AG04449 (cell line): ENCODE measurements around the gene NFRKB.

Source experiments
- CTCF ChIA-PET: fragments of 350-600 bp; formaldehyde crosslinking; extraction: SDS; loops from one replicate; lab custom pipeline; 2021; ENCODE audit warnings: antibody characterized with exemption; lab: Yijun Ruan, JAX
- POLR2A ChIA-PET: fragments of 400-600, 350-600 bp; formaldehyde crosslinking; extraction: SDS; loops from one replicate; lab custom pipeline; 2020; ENCODE audit warnings: antibody characterized with exemption, inconsistent platforms; lab: Yijun Ruan, JAX
- DNase-seq: peaks from one replicate; pipeline ENCODE4 v3.0.0-alpha.2; 2010; ENCODE audit warnings: low read depth, low spot score
- H3K4me3 ChIP-seq: 2 replicates; pipeline ENCODE4 v1.5.1; 2011; ENCODE audit warnings: low read depth, mild to moderate bottlenecking, control low read depth, low read length
- CTCF ChIP-seq: IDR thresholded peaks from one replicate; pipeline ENCODE4 v1.5.1; 2011; ENCODE audit warnings: mild to moderate bottlenecking, moderate library complexity, low read length, control low read depth, inconsistent platforms; ENCODE audit not compliant: insufficient read depth; ENCODE audit errors: missing control alignments

The NFRKB gene

GRCh38 chr11:129929721-129930120, 34.3 kb upstream of the NFRKB start:
- no peak for TF ChIP-seq CTCF
- H3K4me3 ChIP-seq: no peak overlapping the region
- POLR2A ChIA-PET: interaction anchor here (1.0 kb wide), 1 partner anchor 73 kb away, joined by 3 read pairs; the partner anchor contains the start of gene PRDM10
- no peak for DNase-seq
- CTCF ChIA-PET: interaction anchor here (0.7 to 12.7 kb wide), 3 partner anchors 10 to 200 kb away, joined by 3 to 489 read pairs (median 4); no protein-coding TSS in a partner anchor

GRCh38 chr11:129928923-129929692, 33.7 kb upstream of the NFRKB start:
- TF ChIP-seq CTCF: no peak
- POLR2A ChIA-PET: interaction anchor here (1.0 kb wide), 1 partner anchor 74 kb away, joined by 3 read pairs; the partner anchor contains the start of gene PRDM10
- DNase-seq: no peak
- no peak overlapping the region for H3K4me3 ChIP-seq
- CTCF ChIA-PET: interaction anchor here (0.7 to 12.7 kb wide), 4 partner anchors 10 to 200 kb away, joined by 3 to 489 read pairs (median 4); no protein-coding TSS in a partner anchor

- CTCF ChIA-PET: interaction anchor here (0.8 to 12.7 kb wide), 23 partner anchors 10 to 278 kb away, joined by 3 to 489 read pairs (median 4); no protein-coding TSS in a partner anchor
- TF ChIP-seq CTCF: no peak
- no peak for DNase-seq
- no peak overlapping the region for H3K4me3 ChIP-seq
- POLR2A ChIA-PET: no interaction called here
Measured at GRCh38 chr11:129922674-129923073, 27.3 kb upstream of the NFRKB start.

- CTCF ChIA-PET: interaction anchor here (1.0 to 12.7 kb wide), 2 partner anchors 211 to 214 kb away, joined by 5 to 489 read pairs; no protein-coding TSS in a partner anchor
- H3K4me3 ChIP-seq: no peak overlapping the region
- no peak for TF ChIP-seq CTCF
- POLR2A ChIA-PET: no interaction called here
- no peak for DNase-seq
Measured at GRCh38 chr11:129918361-129918760, 23.0 kb upstream of the NFRKB start.

GRCh38 chr11:129917231-129917630, 21.9 kb upstream of the NFRKB start:
- no peak for DNase-seq
- ChIA-PET POLR2A (no interaction called here), CTCF (interaction anchor here (1.4 kb wide), 1 partner anchor 9 kb away, joined by 7 read pairs; no protein-coding TSS in a partner anchor)

More at GRCh38 chr11:129917231-129917630, 21.9 kb upstream of the NFRKB start:
- no peak overlapping the region for H3K4me3 ChIP-seq
- no peak for TF ChIP-seq CTCF
